ENCODE data around the gene HOATZ.
A peak's percentile ranks its signal among the peaks of the same experiment; 100 is the strongest.

The HOATZ gene

DNA sequence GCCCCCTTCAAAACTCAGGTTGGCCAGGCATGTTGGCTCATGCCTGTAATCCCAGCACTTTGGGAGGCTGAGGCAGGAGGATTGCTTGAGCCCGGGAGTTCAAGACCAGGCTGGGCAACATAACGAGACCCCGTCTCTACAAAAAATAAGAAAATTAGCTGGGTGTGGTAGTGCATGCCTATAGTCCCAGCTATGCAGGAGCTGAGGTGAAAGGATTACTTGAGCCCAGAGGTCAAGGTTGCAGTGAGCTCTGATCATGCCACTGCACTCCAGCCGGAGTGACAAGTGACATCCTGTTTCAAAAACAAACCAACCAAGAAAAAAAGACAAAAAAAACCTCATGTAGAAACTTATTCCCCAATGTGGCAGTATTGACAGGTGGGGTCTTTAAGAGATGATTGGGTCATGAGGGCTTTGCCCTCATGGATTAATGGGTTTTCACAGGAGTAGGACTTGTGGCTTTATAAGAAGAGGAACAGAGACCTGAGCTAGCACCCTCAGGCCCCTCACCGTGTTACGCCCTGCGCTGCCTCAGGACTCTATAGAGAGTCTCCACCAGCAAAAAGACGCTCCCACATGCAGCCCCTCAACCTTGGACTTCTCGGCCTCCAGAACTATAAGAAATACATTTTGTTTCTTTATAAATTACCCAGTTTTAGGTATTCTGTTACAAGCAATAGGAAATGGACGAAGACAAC, 48.3 kb downstream of the HOATZ start:
- Histone ChIP-seq H3K9me3 (ENCODE audit: control insufficient read depth, insufficient read depth, low read length) (no peaks in the 10 kb centered on the region), H3K27me3 (ENCODE audit: control insufficient read depth, insufficient read depth, low read length) (no peaks in the 10 kb centered on the region), H3K9ac (ENCODE audit: low read depth, low read length) (no peak overlapping the region), H3K4me1 (ENCODE audit: control insufficient read depth, insufficient read depth, low read length) (peaks cover 34% of the 10 kb centered on the region), H3K36me3 (ENCODE audit: control insufficient read depth, insufficient read depth, low read length) (no peaks in the 10 kb centered on the region), H3K4me3 (ENCODE audit: low read depth, low read length) (no peak overlapping the region), H3K27ac (ENCODE audit: low read depth, low read length) (peak overlapping the region; percentile 71)

DNA sequence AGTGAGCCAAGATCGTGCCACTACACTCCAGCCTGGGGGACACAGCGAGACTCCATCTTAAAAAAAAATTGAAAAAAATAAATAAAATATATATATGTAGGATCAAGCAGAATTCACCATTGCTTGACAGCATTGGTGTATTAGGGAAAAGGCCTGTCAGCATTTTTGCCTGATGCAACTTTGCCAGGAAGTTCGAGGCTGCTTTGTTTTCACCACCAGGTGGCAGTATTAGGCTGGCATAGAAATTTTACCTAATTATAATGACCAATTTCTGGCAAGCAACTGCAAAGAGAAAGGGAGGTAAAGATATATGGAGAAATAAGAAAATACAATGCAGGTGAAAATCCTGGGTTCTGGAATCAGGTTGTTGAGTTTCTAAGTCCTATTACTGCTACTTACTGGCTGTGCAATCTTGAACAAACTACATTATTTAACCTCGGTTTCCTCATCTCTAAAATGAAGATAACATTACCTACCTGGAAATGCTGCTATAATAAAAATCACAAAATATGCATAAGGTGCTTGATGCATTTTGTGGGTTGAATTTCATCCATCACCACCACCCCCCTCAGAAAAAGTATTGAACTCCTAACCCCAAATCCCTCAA, 50.6 kb downstream of the HOATZ start:
- no peaks in the 10 kb centered on the region for H3K36me3 ChIP-seq (ENCODE audit: control insufficient read depth, insufficient read depth, low read length)
- no peak overlapping the region for H3K27ac ChIP-seq (ENCODE audit: low read depth, low read length)
- peaks cover 34% of the 10 kb centered on the region for H3K4me1 ChIP-seq (ENCODE audit: control insufficient read depth, insufficient read depth, low read length)
- H3K27me3 ChIP-seq (ENCODE audit: control insufficient read depth, insufficient read depth, low read length): no peaks in the 10 kb centered on the region
- no peak overlapping the region for H3K4me3 ChIP-seq (ENCODE audit: low read depth, low read length)
- no peaks in the 10 kb centered on the region for H3K9me3 ChIP-seq (ENCODE audit: control insufficient read depth, insufficient read depth, low read length)
- no peak overlapping the region for H3K9ac ChIP-seq (ENCODE audit: low read depth, low read length)

- Histone ChIP-seq H3K36me3 (ENCODE audit: control insufficient read depth, insufficient read depth, low read length) (no peaks in the 10 kb centered on the region), H3K4me1 (ENCODE audit: control insufficient read depth, insufficient read depth, low read length) (peaks cover 30% of the 10 kb centered on the region), H3K27ac (ENCODE audit: low read depth, low read length) (no peak overlapping the region), H3K9me3 (ENCODE audit: control insufficient read depth, insufficient read depth, low read length) (no peaks in the 10 kb centered on the region), H3K9ac (ENCODE audit: low read depth, low read length) (no peak overlapping the region), H3K4me3 (ENCODE audit: low read depth, low read length) (no peak overlapping the region), H3K27me3 (ENCODE audit: control insufficient read depth, insufficient read depth, low read length) (no peaks in the 10 kb centered on the region)
Observed at GRCh38 chr11:111566324-111566723, 51.7 kb downstream of the HOATZ start.

- Histone ChIP-seq H3K4me3 (ENCODE audit: low read depth, low read length) (no peak overlapping the region), H3K27ac (ENCODE audit: low read depth, low read length) (no peak overlapping the region), H3K9me3 (ENCODE audit: control insufficient read depth, insufficient read depth, low read length) (no peaks in the 10 kb centered on the region), H3K9ac (ENCODE audit: low read depth, low read length) (no peak overlapping the region), H3K4me1 (ENCODE audit: control insufficient read depth, insufficient read depth, low read length) (peaks cover 9% of the 10 kb centered on the region), H3K36me3 (ENCODE audit: control insufficient read depth, insufficient read depth, low read length) (no peaks in the 10 kb centered on the region), H3K27me3 (ENCODE audit: control insufficient read depth, insufficient read depth, low read length) (no peaks in the 10 kb centered on the region)
Observed at GRCh38 chr11:111569476-111569875, 54.9 kb downstream of the HOATZ start.

DNA sequence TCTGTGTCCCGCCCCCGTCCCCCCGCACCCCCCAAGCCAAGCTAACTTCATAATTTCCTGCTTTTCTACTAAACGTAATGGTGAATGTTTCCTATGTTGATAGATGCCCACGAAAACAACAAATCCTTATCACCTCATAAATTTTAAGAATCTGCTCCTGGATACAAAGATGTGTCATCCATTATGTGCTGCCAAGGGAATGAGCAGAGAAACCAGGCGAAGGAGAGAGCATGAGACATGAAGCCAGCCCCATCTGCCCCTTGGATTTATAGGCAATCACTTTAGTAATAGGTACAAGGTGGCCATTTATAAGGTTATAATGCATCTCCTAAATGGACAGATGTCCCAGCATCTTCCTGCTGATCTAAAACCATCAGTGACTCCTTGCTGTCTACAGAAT, 56.2 kb downstream of the HOATZ start:
- no peak overlapping the region for H3K9ac ChIP-seq (ENCODE audit: low read depth, low read length)
- H3K4me1 ChIP-seq (ENCODE audit: control insufficient read depth, insufficient read depth, low read length): peaks cover 12% of the 10 kb centered on the region
- H3K27me3 ChIP-seq (ENCODE audit: control insufficient read depth, insufficient read depth, low read length): no peaks in the 10 kb centered on the region
- no peak overlapping the region for H3K4me3 ChIP-seq (ENCODE audit: low read depth, low read length)
- H3K27ac ChIP-seq (ENCODE audit: low read depth, low read length): no peak overlapping the region
- no peaks in the 10 kb centered on the region for H3K36me3 ChIP-seq (ENCODE audit: control insufficient read depth, insufficient read depth, low read length)
- no peaks in the 10 kb centered on the region for H3K9me3 ChIP-seq (ENCODE audit: control insufficient read depth, insufficient read depth, low read length)

DNA sequence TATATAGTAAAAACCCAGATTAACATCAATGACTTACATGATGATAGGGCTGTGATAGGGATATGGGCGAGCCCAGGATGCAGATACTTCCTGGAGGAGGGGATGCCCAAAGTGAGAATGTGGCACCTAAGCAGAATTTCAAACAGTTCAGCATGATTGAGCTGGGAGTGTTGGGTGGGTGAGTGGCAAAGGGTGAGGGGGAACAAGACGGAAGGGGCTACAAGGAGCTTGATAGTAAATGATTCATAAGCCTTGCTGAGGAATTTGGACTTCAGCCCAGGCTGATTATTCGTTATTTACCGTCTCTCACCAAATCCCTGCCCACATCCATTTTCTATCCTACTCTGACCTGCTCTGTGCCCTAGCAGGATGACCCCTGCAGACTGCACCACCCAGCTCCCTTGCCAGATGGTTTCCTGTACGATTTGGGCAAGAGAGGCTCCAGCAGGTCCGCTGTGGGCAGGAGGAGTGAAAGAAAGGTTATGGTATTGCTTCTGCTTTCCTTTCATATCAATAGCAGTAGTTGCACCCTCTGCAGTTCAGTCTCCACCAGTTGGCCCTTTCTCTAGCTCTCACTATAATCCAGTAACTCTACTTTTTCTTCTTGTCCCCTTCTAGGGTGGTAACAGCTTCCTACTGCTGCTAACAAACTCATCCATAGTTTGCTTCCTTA, 57.4 kb downstream of the HOATZ start:
- H3K27ac ChIP-seq (ENCODE audit: low read depth, low read length): no peak overlapping the region

GRCh38 chr11:111572581-111572980, 58.0 kb downstream of the HOATZ start:
- H3K4me1 ChIP-seq (ENCODE audit: control insufficient read depth, insufficient read depth, low read length): peaks cover 3% of the 10 kb centered on the region
- H3K4me3 ChIP-seq (ENCODE audit: low read depth, low read length): no peak overlapping the region
- no peaks in the 10 kb centered on the region for H3K9me3 ChIP-seq (ENCODE audit: control insufficient read depth, insufficient read depth, low read length)
- H3K27ac ChIP-seq (ENCODE audit: low read depth, low read length): no peak overlapping the region
- no peak overlapping the region for H3K9ac ChIP-seq (ENCODE audit: low read depth, low read length)
- H3K27me3 ChIP-seq (ENCODE audit: control insufficient read depth, insufficient read depth, low read length): no peaks in the 10 kb centered on the region
- no peaks in the 10 kb centered on the region for H3K36me3 ChIP-seq (ENCODE audit: control insufficient read depth, insufficient read depth, low read length)

More for the DNA sequence above, 57.4 kb downstream of the HOATZ start:
- Histone ChIP-seq H3K27me3 (ENCODE audit: control insufficient read depth, insufficient read depth, low read length) (no peaks in the 10 kb centered on the region), H3K4me3 (ENCODE audit: low read depth, low read length) (no peak overlapping the region), H3K9me3 (ENCODE audit: control insufficient read depth, insufficient read depth, low read length) (no peaks in the 10 kb centered on the region), H3K36me3 (ENCODE audit: control insufficient read depth, insufficient read depth, low read length) (no peaks in the 10 kb centered on the region), H3K9ac (ENCODE audit: low read depth, low read length) (no peak overlapping the region), H3K4me1 (ENCODE audit: control insufficient read depth, insufficient read depth, low read length) (peaks cover 3% of the 10 kb centered on the region)

DNA sequence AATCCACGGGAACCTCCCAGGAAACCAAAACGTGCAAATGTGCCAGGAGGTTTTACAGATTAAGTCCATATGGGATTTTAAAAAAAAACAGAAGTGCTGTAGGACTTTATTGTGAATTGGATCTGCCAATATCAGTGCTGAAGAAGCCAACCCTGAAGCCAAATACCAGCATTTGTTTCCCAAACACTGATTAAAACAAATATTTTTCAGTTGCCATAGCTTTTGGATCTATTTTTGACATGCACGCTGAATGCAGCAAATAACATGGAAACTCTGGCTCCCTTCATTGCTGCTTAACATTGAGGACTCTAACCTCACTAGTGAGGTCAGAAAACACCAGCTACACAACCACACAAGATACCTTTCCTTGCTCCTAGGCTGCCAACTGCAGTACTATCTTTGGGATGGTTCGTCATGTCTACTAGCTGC, 59.3 kb downstream of the HOATZ start:
- H3K4me1 ChIP-seq (ENCODE audit: control insufficient read depth, insufficient read depth, low read length): peaks cover 3% of the 10 kb centered on the region
- no peak overlapping the region for H3K4me3 ChIP-seq (ENCODE audit: low read depth, low read length)
- no peaks in the 10 kb centered on the region for H3K27me3 ChIP-seq (ENCODE audit: control insufficient read depth, insufficient read depth, low read length)
- no peak overlapping the region for H3K9ac ChIP-seq (ENCODE audit: low read depth, low read length)
- H3K27ac ChIP-seq (ENCODE audit: low read depth, low read length): no peak overlapping the region
- no peaks in the 10 kb centered on the region for H3K9me3 ChIP-seq (ENCODE audit: control insufficient read depth, insufficient read depth, low read length)
- H3K36me3 ChIP-seq (ENCODE audit: control insufficient read depth, insufficient read depth, low read length): no peaks in the 10 kb centered on the region

GRCh38 chr11:111574373-111575225, 60.0 kb downstream of the HOATZ start:
- H3K36me3 ChIP-seq (ENCODE audit: control insufficient read depth, insufficient read depth, low read length): no peaks in the 10 kb centered on the region
- peaks cover 3% of the 10 kb centered on the region for H3K4me1 ChIP-seq (ENCODE audit: control insufficient read depth, insufficient read depth, low read length)
- H3K9me3 ChIP-seq (ENCODE audit: control insufficient read depth, insufficient read depth, low read length): no peaks in the 10 kb centered on the region
- no peak overlapping the region for H3K27ac ChIP-seq (ENCODE audit: low read depth, low read length)
- no peak overlapping the region for H3K4me3 ChIP-seq (ENCODE audit: low read depth, low read length)
- no peaks in the 10 kb centered on the region for H3K27me3 ChIP-seq (ENCODE audit: control insufficient read depth, insufficient read depth, low read length)
- H3K9ac ChIP-seq (ENCODE audit: low read depth, low read length): no peak overlapping the region

- Histone ChIP-seq H3K4me1 (ENCODE audit: control insufficient read depth, insufficient read depth, low read length) (peaks cover 3% of the 10 kb centered on the region), H3K9ac (ENCODE audit: low read depth, low read length) (no peak overlapping the region), H3K36me3 (ENCODE audit: control insufficient read depth, insufficient read depth, low read length) (no peaks in the 10 kb centered on the region), H3K27ac (ENCODE audit: low read depth, low read length) (no peak overlapping the region), H3K4me3 (ENCODE audit: low read depth, low read length) (no peak overlapping the region), H3K27me3 (ENCODE audit: control insufficient read depth, insufficient read depth, low read length) (no peaks in the 10 kb centered on the region), H3K9me3 (ENCODE audit: control insufficient read depth, insufficient read depth, low read length) (no peaks in the 10 kb centered on the region)
Observed at GRCh38 chr11:111575740-111576139, 61.2 kb downstream of the HOATZ start.
